ENCODE results near the gene TRAP1.

DNA sequence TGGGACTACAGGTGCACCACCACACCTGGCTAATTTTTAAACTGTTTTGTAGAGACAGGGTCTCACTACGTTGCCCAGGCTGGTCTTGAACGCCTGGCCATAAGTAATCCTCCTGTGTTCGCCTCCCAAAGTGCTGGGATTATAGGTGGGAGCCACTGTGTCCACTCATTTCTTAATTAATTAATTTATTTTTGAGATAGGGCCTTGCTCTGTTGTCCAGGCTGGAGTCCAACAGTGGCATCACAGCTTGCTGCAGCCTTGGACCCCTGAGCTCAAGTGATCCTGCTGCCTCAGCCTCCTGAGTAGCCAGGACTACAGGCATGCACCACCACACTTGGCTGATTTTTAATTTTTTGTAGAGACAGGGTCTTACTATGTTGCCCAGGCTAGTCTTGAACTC is 47.1 kb upstream of the TRAP1 start:
- TF ChIP-seq, protein P1, sequence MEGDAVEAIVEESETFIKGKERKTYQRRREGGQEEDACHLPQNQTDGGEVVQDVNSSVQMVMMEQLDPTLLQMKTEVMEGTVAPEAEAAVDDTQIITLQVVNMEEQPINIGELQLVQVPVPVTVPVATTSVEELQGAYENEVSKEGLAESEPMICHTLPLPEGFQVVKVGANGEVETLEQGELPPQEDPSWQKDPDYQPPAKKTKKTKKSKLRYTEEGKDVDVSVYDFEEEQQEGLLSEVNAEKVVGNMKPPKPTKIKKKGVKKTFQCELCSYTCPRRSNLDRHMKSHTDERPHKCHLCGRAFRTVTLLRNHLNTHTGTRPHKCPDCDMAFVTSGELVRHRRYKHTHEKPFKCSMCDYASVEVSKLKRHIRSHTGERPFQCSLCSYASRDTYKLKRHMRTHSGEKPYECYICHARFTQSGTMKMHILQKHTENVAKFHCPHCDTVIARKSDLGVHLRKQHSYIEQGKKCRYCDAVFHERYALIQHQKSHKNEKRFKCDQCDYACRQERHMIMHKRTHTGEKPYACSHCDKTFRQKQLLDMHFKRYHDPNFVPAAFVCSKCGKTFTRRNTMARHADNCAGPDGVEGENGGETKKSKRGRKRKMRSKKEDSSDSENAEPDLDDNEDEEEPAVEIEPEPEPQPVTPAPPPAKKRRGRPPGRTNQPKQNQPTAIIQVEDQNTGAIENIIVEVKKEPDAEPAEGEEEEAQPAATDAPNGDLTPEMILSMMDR (IDR thresholded peaks at IDR 0.05), result no peak
- no peak for TF ChIP-seq EP300 (IDR thresholded peaks at IDR 0.05; ENCODE audit: borderline replicate concordance in 1 of 2, low read depth in 1 of 2, low read length in 1 of 2)
- TF ChIP-seq USF1 (IDR thresholded peaks at IDR 0.05; ENCODE audit: borderline replicate concordance, low read depth), result no peak
- no peak for TF ChIP-seq JUND (IDR thresholded peaks at IDR 0.05)
- no peak for TF ChIP-seq SIN3A (IDR thresholded peaks at IDR 0.05; ENCODE audit: borderline replicate concordance, low read depth, low read length)
- no peak for TF ChIP-seq EZH2phosphoT487 (IDR thresholded peaks at IDR 0.05; ENCODE audit: borderline replicate concordance, low read depth)
